Uterus (tissue), 4 donors: ENCODE results near the gene NUDT10. TPM values are rescaled to one million over a fixed set of nuclear protein-coding genes. Genes with fewer than 3 reads are reported as not detected.
A peak's percentile ranks its signal among the peaks of the same experiment; 100 is the strongest.
"Not testable (repeated sequence)": the region's sequence is repeated elsewhere in the genome, so short reads cannot be mapped to it uniquely, and the experiment has no call there.

ENCODE experiments used
- DNase-seq, 2 donors: peaks; one replicate each; pipeline ENCODE4 v3.0.0-alpha.2; 2019 to 2020
- H3K27ac ChIP-seq, 2 donors: fragments of 200-600 bp; sonication (generic); 1 replicate in 1 of 2; 2 replicates in 1 of 2; pipeline ENCODE4 v1.5.1; 2016 to 2018
- H3K27me3 ChIP-seq, 2 donors: fragments of 200-600 bp; sonication (generic); one replicate each; pipeline ENCODE4 v1.5.1; 2018 to 2019; ENCODE audit warnings: control low read depth in 1 of 2
- H3K36me3 ChIP-seq, 2 donors: fragments of 200-600 bp; sonication (generic); one replicate each; pipeline ENCODE4 v1.5.1; 2019; ENCODE audit warnings: control low read depth in 1 of 2
- H3K4me1 ChIP-seq, 2 donors: fragments of 200-600 bp; sonication (generic); one replicate each; pipeline ENCODE4 v1.5.1; 2018 to 2019; ENCODE audit warnings: control low read depth in 1 of 2
- H3K4me3 ChIP-seq, 2 donors: fragments of 200-600 bp; sonication (generic); 1 replicate in 1 of 2; 2 replicates in 1 of 2; pipeline ENCODE4 v1.5.1; 2018 to 2019; ENCODE audit warnings: mild to moderate bottlenecking in 1 of 2
- H3K9me3 ChIP-seq, 2 donors: fragments of 200-600 bp; sonication (generic); one replicate each; pipeline ENCODE4 v1.5.1; 2019; ENCODE audit warnings: control low read depth in 1 of 2
- POLR2A ChIP-seq, 2 donors: fragments of 450-650 bp; IDR thresholded peaks; one replicate each; pipeline ENCODE4 v1.6.1; 2016; ENCODE audit warnings: antibody characterized with exemption in 2 of 2, mild to moderate bottlenecking in 1 of 2, moderate library complexity in 1 of 2
- intact Hi-C: fragments of 100-400 bp; cut with DNase I; formaldehyde crosslinking; loops from one replicate; pipeline ENCODE4 v1.15.1; 2023; ENCODE audit warnings: low total_unique reads
- total RNA-seq, 4 donors: library from RNA; depleted of rRNA in 3 of 4; stranded (reverse); fragments of >200 nt in 3 of 4; gene quantifications; one replicate each; pipeline versions ENCODE4 v1.1.0 to v1.2.4, GENCODE V29; 2014 to 2023
- TF ChIP-seq, protein P1 (sequence below), 4 experiments: fragments of 200-600 bp in 2 of 4; fragments of 450-650 bp in 2 of 4; sonication (generic) in 2 of 4; IDR thresholded peaks; one replicate each; pipeline ENCODE4 v1.5.1; 2016 to 2019; ENCODE audit warnings: antibody characterized with exemption in 4 of 4, mild to moderate bottlenecking in 2 of 4, moderate library complexity in 1 of 4
- donor health status: DM: yes; HTN: yes; CAD: no.

NUDT10 gene
- 10 to 100 TPM in 2 of 4 donors, 1 to 10 TPM in 2; 3.8 to 45.9 (median 10.9) TPM for total RNA-seq

DNA sequence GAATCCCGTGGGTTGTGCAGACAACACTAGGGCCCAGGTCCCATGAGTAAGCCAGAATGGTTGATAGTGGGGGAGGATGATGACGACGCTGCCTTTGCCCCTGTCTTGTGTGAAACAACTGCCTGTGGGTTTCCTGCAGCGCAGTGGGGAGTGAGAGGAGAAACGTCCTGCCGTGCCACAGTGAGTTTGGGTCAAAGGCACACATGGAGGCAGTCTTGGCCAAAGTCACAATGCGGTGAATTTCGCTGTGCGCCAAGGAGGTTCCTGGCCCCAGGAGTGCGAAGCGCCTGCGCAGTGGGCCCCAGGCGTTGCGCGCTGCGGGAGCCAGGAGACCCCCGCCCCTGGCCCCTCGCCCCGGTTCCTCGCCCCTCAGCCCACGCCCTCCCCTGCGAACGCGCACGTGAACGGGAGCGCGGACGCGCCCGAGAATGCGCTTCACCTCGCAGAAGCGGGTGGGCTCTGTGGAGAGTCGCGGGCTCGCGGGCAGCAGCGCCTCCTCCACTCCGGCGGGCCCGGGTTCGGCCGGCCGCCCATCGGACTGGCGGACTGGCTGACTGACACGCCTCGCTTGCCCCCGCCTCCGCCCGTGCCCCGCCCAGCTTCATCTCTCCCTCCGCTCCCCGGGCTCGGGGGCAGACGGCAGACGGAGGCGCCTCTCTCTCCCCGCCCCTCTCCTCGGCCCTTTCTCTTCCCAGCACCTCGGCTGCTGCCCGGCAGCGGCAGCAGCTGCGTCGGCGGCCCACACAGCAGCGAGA, at the start of gene NUDT10:
Gene NUDT10 (plus strand): TSS at position 635 of the 755 bp plus-strand sequence. CDS start 144 bp downstream, outside the sequence.
- Histone ChIP-seq H3K4me1 (no peaks in the 10 kb centered on the region), H3K9me3 (no peaks in the 10 kb centered on the region), H3K27me3 (no peaks in the 10 kb centered on the region), H3K4me3 (peak within 1 kb of the TSS; percentile 39 to 55), H3K27ac (peak within 1 kb of the TSS; percentile 27 to 70), H3K36me3 (no peaks in the 10 kb centered on the region)
- intact Hi-C loops, result no loop called here
- peak; percentile 65 to 70 for DNase-seq
- peak; percentile 20 to 48 for TF ChIP-seq POLR2A (IDR thresholded peaks at IDR 0.05)
- TF ChIP-seq, protein P1, sequence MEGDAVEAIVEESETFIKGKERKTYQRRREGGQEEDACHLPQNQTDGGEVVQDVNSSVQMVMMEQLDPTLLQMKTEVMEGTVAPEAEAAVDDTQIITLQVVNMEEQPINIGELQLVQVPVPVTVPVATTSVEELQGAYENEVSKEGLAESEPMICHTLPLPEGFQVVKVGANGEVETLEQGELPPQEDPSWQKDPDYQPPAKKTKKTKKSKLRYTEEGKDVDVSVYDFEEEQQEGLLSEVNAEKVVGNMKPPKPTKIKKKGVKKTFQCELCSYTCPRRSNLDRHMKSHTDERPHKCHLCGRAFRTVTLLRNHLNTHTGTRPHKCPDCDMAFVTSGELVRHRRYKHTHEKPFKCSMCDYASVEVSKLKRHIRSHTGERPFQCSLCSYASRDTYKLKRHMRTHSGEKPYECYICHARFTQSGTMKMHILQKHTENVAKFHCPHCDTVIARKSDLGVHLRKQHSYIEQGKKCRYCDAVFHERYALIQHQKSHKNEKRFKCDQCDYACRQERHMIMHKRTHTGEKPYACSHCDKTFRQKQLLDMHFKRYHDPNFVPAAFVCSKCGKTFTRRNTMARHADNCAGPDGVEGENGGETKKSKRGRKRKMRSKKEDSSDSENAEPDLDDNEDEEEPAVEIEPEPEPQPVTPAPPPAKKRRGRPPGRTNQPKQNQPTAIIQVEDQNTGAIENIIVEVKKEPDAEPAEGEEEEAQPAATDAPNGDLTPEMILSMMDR (IDR thresholded peaks at IDR 0.05), result no peak

DNA sequence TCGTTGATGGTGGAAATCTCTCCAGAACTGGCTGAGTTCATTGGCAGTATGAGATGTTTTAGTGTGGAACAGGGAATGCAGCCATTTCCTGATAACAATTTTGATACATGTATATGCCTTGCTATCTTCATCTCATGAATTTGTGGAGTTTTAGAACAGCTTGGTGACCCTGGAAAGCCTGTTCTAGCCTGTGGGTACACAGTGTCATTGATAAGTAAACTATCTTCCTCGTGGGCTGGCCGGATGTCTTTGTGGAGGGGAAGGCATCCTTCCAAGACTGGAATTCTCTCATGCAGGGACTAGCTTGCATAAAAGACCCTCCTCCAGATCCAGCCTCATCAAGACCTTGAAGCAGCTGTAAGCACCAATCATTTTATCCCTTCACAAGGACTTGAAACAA, 40.2 kb upstream of the NUDT10 start:
- Histone ChIP-seq H3K36me3 (no peaks in the 10 kb centered on the region), H3K27me3 (no peaks in the 10 kb centered on the region), H3K9me3 (no peaks in the 10 kb centered on the region), H3K4me3 (no peak overlapping the region), H3K27ac (no peak overlapping the region), H3K4me1 (no peaks in the 10 kb centered on the region)
- no peak for DNase-seq
- TF ChIP-seq, protein P1 (IDR thresholded peaks at IDR 0.05), result no peak
- no peak for TF ChIP-seq POLR2A (IDR thresholded peaks at IDR 0.05)
- intact Hi-C loops, result no loop called here

DNA sequence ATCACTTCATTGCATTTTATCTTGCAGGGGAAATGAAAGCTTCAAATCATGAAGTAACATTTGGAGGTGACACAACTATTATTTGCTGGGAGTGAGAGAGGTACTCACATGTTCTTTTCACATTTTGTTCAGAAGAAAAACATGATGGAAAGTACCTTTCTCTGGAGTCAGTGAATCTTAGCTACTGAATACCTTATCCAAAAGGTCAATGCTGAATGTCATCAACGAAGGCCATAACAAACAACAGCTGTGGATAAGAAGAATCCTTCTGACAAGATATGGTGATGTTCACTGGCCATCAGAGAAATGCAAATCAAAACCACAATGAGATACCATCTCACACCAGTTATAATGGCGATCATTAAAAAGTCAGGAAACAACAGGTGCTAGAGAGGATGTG, 36.5 kb upstream of the NUDT10 start:
- no peak overlapping the region for H3K27ac ChIP-seq
- TF ChIP-seq, protein P1 (IDR thresholded peaks at IDR 0.05), result no peak
- no peak for TF ChIP-seq POLR2A (IDR thresholded peaks at IDR 0.05)
- no peaks in the 10 kb centered on the region for H3K4me1 ChIP-seq
- no peak for DNase-seq
- H3K4me3 ChIP-seq, result no peak overlapping the region
- intact Hi-C loops, result no loop called here
- no peaks in the 10 kb centered on the region for H3K9me3 ChIP-seq
- H3K36me3 ChIP-seq, result no peaks in the 10 kb centered on the region
- no peaks in the 10 kb centered on the region for H3K27me3 ChIP-seq

DNA sequence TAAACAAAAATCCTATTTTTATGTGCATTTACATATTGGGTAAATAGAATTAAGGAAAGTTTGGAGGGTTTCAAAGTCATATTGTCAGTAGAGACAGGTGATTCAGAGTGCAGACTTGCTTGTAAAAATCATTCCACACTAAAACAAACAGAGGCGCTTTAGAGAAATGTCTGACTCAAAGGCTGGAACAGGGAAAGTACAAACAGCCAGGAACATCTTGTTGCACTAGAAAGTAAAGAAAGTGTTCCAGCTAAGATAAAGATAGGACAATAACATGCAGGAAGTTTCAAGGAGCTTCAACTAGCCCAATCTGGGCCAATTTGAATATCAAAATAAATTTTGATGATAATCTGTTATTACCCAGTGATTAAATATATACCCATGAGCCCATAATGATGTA, 16.4 kb upstream of the NUDT10 start:
- Histone ChIP-seq H3K4me1 (no peaks in the 10 kb centered on the region), H3K36me3 (no peaks in the 10 kb centered on the region), H3K27ac (no peak overlapping the region), H3K27me3 (peaks cover 0 to 3% of the 10 kb centered on the region in 2 donors), H3K9me3 (no peaks in the 10 kb centered on the region), H3K4me3 (no peak overlapping the region)
- no peak for DNase-seq
- intact Hi-C loops, result no loop called here
- TF ChIP-seq, protein P1 (IDR thresholded peaks at IDR 0.05), result no peak
- TF ChIP-seq POLR2A (IDR thresholded peaks at IDR 0.05), result no peak

DNA sequence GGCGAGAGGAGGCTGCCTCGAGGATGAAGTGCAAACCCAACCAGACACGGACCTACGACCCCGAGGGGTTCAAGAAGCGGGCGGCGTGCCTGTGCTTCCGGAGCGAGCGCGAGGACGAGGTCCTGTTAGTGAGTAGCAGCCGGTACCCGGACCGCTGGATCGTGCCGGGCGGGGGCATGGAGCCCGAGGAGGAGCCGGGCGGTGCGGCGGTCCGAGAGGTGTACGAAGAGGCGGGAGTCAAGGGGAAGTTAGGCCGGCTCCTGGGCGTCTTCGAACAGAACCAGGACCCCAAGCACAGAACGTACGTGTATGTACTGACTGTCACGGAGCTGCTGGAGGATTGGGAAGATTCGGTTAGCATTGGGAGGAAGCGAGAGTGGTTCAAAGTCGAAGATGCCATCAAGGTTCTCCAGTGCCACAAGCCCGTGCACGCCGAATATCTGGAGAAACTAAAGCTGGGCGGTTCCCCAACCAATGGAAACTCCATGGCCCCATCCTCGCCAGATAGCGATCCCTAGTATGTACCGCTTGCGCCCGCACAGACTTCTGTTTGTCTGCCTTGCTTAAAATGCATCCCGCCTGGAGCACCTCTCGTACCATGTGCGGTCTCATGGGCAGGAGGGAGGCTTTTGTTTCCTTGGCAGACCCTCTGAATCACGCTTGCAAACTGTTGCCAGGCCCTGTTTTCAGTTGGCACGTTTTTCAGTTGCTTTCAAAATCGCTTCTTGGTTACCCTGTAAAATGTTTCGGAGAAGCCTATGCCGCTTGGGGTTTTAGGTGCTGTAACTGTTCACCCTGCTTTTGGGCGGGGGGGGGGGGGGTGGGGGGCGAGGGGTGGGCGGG, 542 bp downstream of the NUDT10 start:
- H3K36me3 ChIP-seq, H3K9me3 ChIP-seq, H3K4me1 ChIP-seq, DNase-seq, H3K27me3 ChIP-seq, intact Hi-C loops: not testable (repeated sequence)
- Histone ChIP-seq H3K4me3 (peak overlapping the region; percentile 39 to 55), H3K27ac (peak overlapping the region; percentile 27 to 70)
